Measurements from ENCODE around the gene DGKH.
"Not testable (repeated sequence)": the region's sequence is repeated elsewhere in the genome, so short reads cannot be mapped to it uniquely, and the experiment has no call there.

DGKH gene

GRCh38 chr13:42141052-42141451, 92.6 kb downstream of the DGKH start:
- H3K4ac ChIP-seq (ENCODE audit: low read length); H3K4me1 ChIP-seq (ENCODE audit: control insufficient read depth in 2 of 2, insufficient read depth in 1 of 2, low read depth in 1 of 2, low read length in 2 of 2); H2AFZ ChIP-seq (ENCODE audit: low read length); H2AK5ac ChIP-seq (ENCODE audit: low read depth, low read length); H3K23ac ChIP-seq (ENCODE audit: low read depth, low read length, poor library complexity); H3K4me3 ChIP-seq (ENCODE audit: low read length in 2 of 2); H3K79me1 ChIP-seq (ENCODE audit: low read depth, low read length); DNase-seq (ENCODE audit: low spot score); H3K9me3 ChIP-seq (replicated peaks in 1 of 2; ENCODE audit: control insufficient read depth in 2 of 2, insufficient read depth in 1 of 2, low read depth in 1 of 2, low read length in 2 of 2); H4K8ac ChIP-seq (ENCODE audit: low read depth, low read length); H2BK15ac ChIP-seq (ENCODE audit: low read length); H3K4me2 ChIP-seq (ENCODE audit: insufficient read depth, low read length, poor library complexity, severe bottlenecking); H3K14ac ChIP-seq (ENCODE audit: low read length); H4K91ac ChIP-seq (ENCODE audit: low read depth, low read length, poor library complexity); H3K27me3 ChIP-seq (ENCODE audit: control insufficient read depth in 3 of 3, insufficient read depth in 3 of 3, low read depth in 1 of 3, low read length in 3 of 3); H3K9ac ChIP-seq (ENCODE audit: low read depth, low read length, poor library complexity); H2BK12ac ChIP-seq (ENCODE audit: low read length); H2BK120ac ChIP-seq (ENCODE audit: low read depth, low read length); H2BK5ac ChIP-seq (ENCODE audit: low read length); H3K18ac ChIP-seq (ENCODE audit: low read length); H3K27ac ChIP-seq (replicated peaks; ENCODE audit: low read length): not testable (repeated sequence)
- peaks cover 2 to 13% of the 10 kb centered on the region in 2 donors for H3K36me3 ChIP-seq (replicated peaks in 1 of 2; ENCODE audit: control insufficient read depth in 2 of 2, insufficient read depth in 2 of 2, low read length in 2 of 2)
- WGBS, 2 donors (ENCODE audit: extremely low coverage in 2 of 2, insufficient read length in 2 of 2, insufficient replicate concordance in 1 of 2), result no CpG with 5 or more reads among the region's 2 CpGs

DNA sequence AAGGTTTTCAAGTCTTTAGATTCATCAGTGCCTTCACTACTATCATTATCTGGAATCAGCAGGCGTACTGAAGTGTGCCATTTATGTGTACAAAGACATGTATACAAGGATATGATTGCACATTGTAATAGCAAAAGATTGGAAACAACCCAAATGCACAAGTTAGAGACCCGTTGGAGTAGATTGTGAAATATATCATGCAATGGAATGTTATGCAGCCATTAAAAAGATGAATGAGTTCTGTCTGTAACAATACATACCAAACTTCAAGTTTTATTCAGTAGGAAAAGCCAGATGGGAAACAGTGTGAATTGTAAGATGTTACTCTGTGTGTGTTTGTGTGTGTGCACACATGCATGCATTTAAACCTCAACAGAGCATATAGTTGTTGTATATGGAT, 97.9 kb downstream of the DGKH start:
- H3K9me3 ChIP-seq (replicated peaks in 1 of 2; ENCODE audit: control insufficient read depth in 2 of 2, insufficient read depth in 1 of 2, low read depth in 1 of 2, low read length in 2 of 2), result no peaks in the 10 kb centered on the region
- H3K27me3 ChIP-seq (ENCODE audit: control insufficient read depth in 3 of 3, insufficient read depth in 3 of 3, low read depth in 1 of 3, low read length in 3 of 3), result no peaks in the 10 kb centered on the region
- no peaks in the 10 kb centered on the region for H3K79me1 ChIP-seq (ENCODE audit: low read depth, low read length)
- H2AK5ac ChIP-seq (ENCODE audit: low read depth, low read length), result no peak overlapping the region
- no peak overlapping the region for H3K18ac ChIP-seq (ENCODE audit: low read length)
- peaks cover 0 to 10% of the 10 kb centered on the region in 2 donors for H3K4me1 ChIP-seq (ENCODE audit: control insufficient read depth in 2 of 2, insufficient read depth in 1 of 2, low read depth in 1 of 2, low read length in 2 of 2)
- H3K9ac ChIP-seq (ENCODE audit: low read depth, low read length, poor library complexity), result no peak overlapping the region
- H2BK12ac ChIP-seq (ENCODE audit: low read length), result no peak overlapping the region
- no peak overlapping the region for H3K4me3 ChIP-seq (ENCODE audit: low read length in 2 of 2)
- no peak overlapping the region for H2AFZ ChIP-seq (ENCODE audit: low read length)
- H4K8ac ChIP-seq (ENCODE audit: low read depth, low read length), result no peak overlapping the region
- H3K27ac ChIP-seq (replicated peaks; ENCODE audit: low read length), result no peak overlapping the region
- no peak overlapping the region for H2BK5ac ChIP-seq (ENCODE audit: low read length)
- no peak overlapping the region for H3K4ac ChIP-seq (ENCODE audit: low read length)
- H3K36me3 ChIP-seq (replicated peaks in 1 of 2; ENCODE audit: control insufficient read depth in 2 of 2, insufficient read depth in 2 of 2, low read length in 2 of 2), result peaks cover 0 to 2% of the 10 kb centered on the region in 2 donors
- H3K4me2 ChIP-seq (ENCODE audit: insufficient read depth, low read length, poor library complexity, severe bottlenecking), result no peak overlapping the region
- no peak overlapping the region for H4K91ac ChIP-seq (ENCODE audit: low read depth, low read length, poor library complexity)
- no peak overlapping the region for H2BK15ac ChIP-seq (ENCODE audit: low read length)
- no CpG with 5 or more reads among the region's 2 CpGs for WGBS, 2 donors (ENCODE audit: extremely low coverage in 2 of 2, insufficient read length in 2 of 2, insufficient replicate concordance in 1 of 2)
- no peak for DNase-seq (ENCODE audit: low spot score)
- H3K23ac ChIP-seq (ENCODE audit: low read depth, low read length, poor library complexity), result no peak overlapping the region
- H3K14ac ChIP-seq (ENCODE audit: low read length), result no peak overlapping the region
- H2BK120ac ChIP-seq (ENCODE audit: low read depth, low read length), result no peak overlapping the region

DNA sequence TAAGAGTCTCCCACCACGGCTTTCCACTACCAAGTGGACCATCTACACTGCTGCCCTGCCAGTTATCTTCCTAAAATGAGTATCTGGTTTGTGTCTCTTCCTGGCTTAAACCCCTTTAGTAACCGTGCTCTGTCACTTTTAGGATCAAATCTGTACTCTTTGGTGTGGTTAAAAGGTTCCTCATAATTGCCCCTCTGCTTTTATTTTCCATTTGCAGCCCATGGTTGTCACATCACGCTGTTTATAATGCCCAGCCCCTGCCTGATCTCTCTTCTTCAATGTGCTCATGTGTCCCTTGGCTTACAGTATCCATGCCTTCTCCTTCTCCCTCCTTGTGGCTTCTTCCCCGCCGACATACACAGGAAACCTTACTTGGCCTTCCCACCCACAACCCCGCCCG, 100.1 kb downstream of the DGKH start:
- Histone ChIP-seq H2BK120ac (ENCODE audit: low read depth, low read length) (no peak overlapping the region), H2AFZ (ENCODE audit: low read length) (no peak overlapping the region), H3K18ac (ENCODE audit: low read length) (no peak overlapping the region), H3K9me3 (replicated peaks in 1 of 2; ENCODE audit: control insufficient read depth in 2 of 2, insufficient read depth in 1 of 2, low read depth in 1 of 2, low read length in 2 of 2) (no peaks in the 10 kb centered on the region), H4K91ac (ENCODE audit: low read depth, low read length, poor library complexity) (no peak overlapping the region), H3K27ac (replicated peaks; ENCODE audit: low read length) (no peak overlapping the region), H3K4me3 (ENCODE audit: low read length in 2 of 2) (no peak overlapping the region), H2AK5ac (ENCODE audit: low read depth, low read length) (no peak overlapping the region), H4K8ac (ENCODE audit: low read depth, low read length) (no peak overlapping the region), H3K4me1 (ENCODE audit: control insufficient read depth in 2 of 2, insufficient read depth in 1 of 2, low read depth in 1 of 2, low read length in 2 of 2) (peaks cover 0 to 10% of the 10 kb centered on the region in 2 donors), H3K4ac (ENCODE audit: low read length) (no peak overlapping the region), H3K79me1 (ENCODE audit: low read depth, low read length) (no peaks in the 10 kb centered on the region), H3K14ac (ENCODE audit: low read length) (no peak overlapping the region), H3K27me3 (ENCODE audit: control insufficient read depth in 3 of 3, insufficient read depth in 3 of 3, low read depth in 1 of 3, low read length in 3 of 3) (no peaks in the 10 kb centered on the region), H3K23ac (ENCODE audit: low read depth, low read length, poor library complexity) (no peak overlapping the region), H3K4me2 (ENCODE audit: insufficient read depth, low read length, poor library complexity, severe bottlenecking) (no peak overlapping the region), H3K36me3 (replicated peaks in 1 of 2; ENCODE audit: control insufficient read depth in 2 of 2, insufficient read depth in 2 of 2, low read length in 2 of 2) (peaks cover 0 to 2% of the 10 kb centered on the region in 2 donors), H3K9ac (ENCODE audit: low read depth, low read length, poor library complexity) (no peak overlapping the region), H2BK5ac (ENCODE audit: low read length) (no peak overlapping the region), H2BK12ac (ENCODE audit: low read length) (no peak overlapping the region), H2BK15ac (ENCODE audit: low read length) (no peak overlapping the region)
- WGBS, 2 donors (ENCODE audit: extremely low coverage in 2 of 2, insufficient read length in 2 of 2, insufficient replicate concordance in 1 of 2), result no CpG with 5 or more reads among the region's 7 CpGs
- no peak for DNase-seq (ENCODE audit: low spot score)

DNA sequence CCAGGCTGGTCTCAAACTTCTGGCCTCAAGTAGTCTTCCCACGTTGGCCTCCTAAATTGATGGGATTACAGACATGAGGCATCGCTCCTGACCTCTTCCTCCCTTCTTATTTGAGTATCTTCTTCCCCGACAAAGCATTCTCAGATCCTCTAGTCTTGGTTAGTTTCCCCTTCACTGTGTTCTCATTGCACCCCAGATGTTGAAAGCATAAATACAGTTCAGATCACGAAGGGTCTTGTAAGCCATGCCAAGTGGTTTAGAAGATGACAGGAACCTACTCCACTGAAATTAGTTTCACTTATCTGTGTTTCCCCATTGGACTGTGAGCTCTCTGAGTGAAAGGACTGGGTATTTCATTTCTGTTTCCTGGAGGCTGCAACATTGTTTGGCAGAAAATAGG, 100.7 kb downstream of the DGKH start:
- Histone ChIP-seq H2AK5ac (ENCODE audit: low read depth, low read length) (no peak overlapping the region), H3K14ac (ENCODE audit: low read length) (no peak overlapping the region), H3K27ac (replicated peaks; ENCODE audit: low read length) (no peak overlapping the region), H3K18ac (ENCODE audit: low read length) (no peak overlapping the region), H4K8ac (ENCODE audit: low read depth, low read length) (no peak overlapping the region), H2AFZ (ENCODE audit: low read length) (no peak overlapping the region), H2BK12ac (ENCODE audit: low read length) (no peak overlapping the region), H2BK120ac (ENCODE audit: low read depth, low read length) (no peak overlapping the region), H3K4me2 (ENCODE audit: insufficient read depth, low read length, poor library complexity, severe bottlenecking) (no peak overlapping the region), H2BK5ac (ENCODE audit: low read length) (no peak overlapping the region), H3K4ac (ENCODE audit: low read length) (no peak overlapping the region), H3K36me3 (replicated peaks in 1 of 2; ENCODE audit: control insufficient read depth in 2 of 2, insufficient read depth in 2 of 2, low read length in 2 of 2) (peaks cover 0 to 2% of the 10 kb centered on the region in 2 donors), H3K79me1 (ENCODE audit: low read depth, low read length) (no peaks in the 10 kb centered on the region), H4K91ac (ENCODE audit: low read depth, low read length, poor library complexity) (no peak overlapping the region), H3K23ac (ENCODE audit: low read depth, low read length, poor library complexity) (no peak overlapping the region), H3K4me3 (ENCODE audit: low read length in 2 of 2) (no peak overlapping the region), H2BK15ac (ENCODE audit: low read length) (no peak overlapping the region), H3K4me1 (ENCODE audit: control insufficient read depth in 2 of 2, insufficient read depth in 1 of 2, low read depth in 1 of 2, low read length in 2 of 2) (peaks cover 0 to 10% of the 10 kb centered on the region in 2 donors), H3K9ac (ENCODE audit: low read depth, low read length, poor library complexity) (no peak overlapping the region), H3K27me3 (ENCODE audit: control insufficient read depth in 3 of 3, insufficient read depth in 3 of 3, low read depth in 1 of 3, low read length in 3 of 3) (no peaks in the 10 kb centered on the region), H3K9me3 (replicated peaks in 1 of 2; ENCODE audit: control insufficient read depth in 2 of 2, insufficient read depth in 1 of 2, low read depth in 1 of 2, low read length in 2 of 2) (no peaks in the 10 kb centered on the region)
- WGBS, 2 donors (ENCODE audit: extremely low coverage in 2 of 2, insufficient read length in 2 of 2, insufficient replicate concordance in 1 of 2), result no CpG with 5 or more reads among the region's 4 CpGs
- no peak for DNase-seq (ENCODE audit: low spot score)

Data from neuronal stem cell (in vitro differentiated cells).